K562 (cell line): ENCODE data around the gene ITSN2. TPM values are rescaled to one million over a fixed set of nuclear protein-coding genes. Genes with fewer than 3 reads are reported as not detected.

Experiments used
- ASH1L ChIP-seq: fragments of 450-650 bp; IDR thresholded peaks from 2 replicates; pipeline ENCODE4 v1.6.1; 2018; ENCODE audit warnings: borderline replicate concordance, mild to moderate bottlenecking, low read depth; ENCODE audit not compliant: partially characterized antibody
- DPF2 ChIP-seq: fragments of 450-650 bp; IDR thresholded peaks from 2 replicates; pipeline ENCODE4 v1.6.1; 2016
- HMG20A ChIP-seq: fragments of 450-650 bp; formaldehyde crosslinking; conservative IDR thresholded peaks from 2 replicates; pipeline ENCODE4 v1.4.0; 2020; ENCODE audit warnings: mild to moderate bottlenecking, mixed read lengths
- IFI16 ChIP-seq: fragments of 250-450 bp; sonication (Bioruptor Pico); IDR thresholded peaks from 2 replicates; pipeline ENCODE4 v2.1.2; 2022; ENCODE audit warnings: mild to moderate bottlenecking, inconsistent platforms
- MEF2D ChIP-seq: conservative IDR thresholded peaks from 2 replicates; pipeline ENCODE4 v1.6.1; 2016; ENCODE audit warnings: low read depth, missing genetic modification characterization, missing compliant biosample characterization
- MYNN ChIP-seq, 2 experiments: sonication (generic); formaldehyde crosslinking in 1 of 2; IDR thresholded peaks; 2 replicates each; pipeline versions ENCODE4 v1.5.0 to v1.6.1; 2016 to 2020; ENCODE audit warnings: antibody characterized with exemption in 1 of 2, missing genetic modification reagents in 1 of 2
- NBN ChIP-seq: fragments of 450-650 bp; IDR thresholded peaks from 2 replicates; pipeline ENCODE4 v1.6.1; 2016; ENCODE audit warnings: low read depth, mild to moderate bottlenecking
- POLR2A ChIP-seq: fragments of 450-650 bp; conservative IDR thresholded peaks from 2 replicates; pipeline ENCODE4 v1.6.1; 2016
- POU5F1 ChIP-seq: fragments of 150-350 bp; IDR thresholded peaks from 2 replicates; pipeline ENCODE4 v1.6.1; 2014; ENCODE audit warnings: borderline replicate concordance, low read length, low read depth, mild to moderate bottlenecking; ENCODE audit not compliant: partially characterized antibody
- RNF2 ChIP-seq: sonication (generic); IDR thresholded peaks from 2 replicates; pipeline ENCODE4 v1.6.1; 2016
- SMARCA5 ChIP-seq: fragments of 450-650 bp; IDR thresholded peaks from 2 replicates; pipeline ENCODE4 v1.6.1; 2016
- TCF7 ChIP-seq: sonication (generic); IDR thresholded peaks from 2 replicates; pipeline ENCODE4 v1.6.1; 2016; ENCODE audit warnings: antibody characterized with exemption, borderline replicate concordance
- YBX1 ChIP-seq: fragments of 450-650 bp; IDR thresholded peaks from 2 replicates; pipeline ENCODE4 v1.7.1; 2016; ENCODE audit warnings: mild to moderate bottlenecking
- ZFP1 ChIP-seq: fragments of 450-650 bp; formaldehyde crosslinking; IDR thresholded peaks from 2 replicates; pipeline ENCODE4 v1.4.0; 2020; ENCODE audit warnings: mild to moderate bottlenecking, mixed read lengths
- ZNF766 ChIP-seq: fragments of 200-800 bp; sonication (Bioruptor generic); conservative IDR thresholded peaks from 2 replicates; pipeline ENCODE4 v1.6.1; 2016; ENCODE audit warnings: missing genetic modification characterization, missing compliant biosample characterization
- polyA plus RNA-seq, 8 experiments: library from polyadenylated mRNA; depleted of rRNA in 4 of 8; stranded (reverse) in 5 of 8; unstranded in 3 of 8; fragments of >200 nt; fragmentation: Nextera tagmentation in 2 of 8; fragmentation: Illumina TruSeq in 1 of 8; extraction: Ambion mirVana in 2 of 8; extraction: Trizol in 1 of 8; gene quantifications; 2 replicates each; pipeline versions ENCODE4 v1.2.1 to v1.2.3, GENCODE V29; 2011 to 2014; ENCODE audit warnings: inconsistent platforms in 1 of 8, missing spikeins in 1 of 8
- total RNA-seq, 7 experiments: library from RNA; depleted of rRNA in 6 of 7; stranded (reverse); fragments of >200 nt in 6 of 7; fragmentation: Illumina TruSeq in 2 of 7; extraction: Trizol in 2 of 7; gene quantifications; 2 replicates each; pipeline versions ENCODE4 v1.2.1 to v1.2.3, GENCODE V29; 2011 to 2021; ENCODE audit warnings: low replicate concordance in 1 of 7
- TF ChIP-seq, protein P1 (sequence below), 2 experiments: fragments of 150-350 bp in 1 of 2; IDR thresholded peaks; 2 replicates each; pipeline ENCODE4 v1.6.1; 2012 to 2016; ENCODE audit warnings: low read depth in 2 of 2, low read length in 2 of 2, mild to moderate bottlenecking in 1 of 2, moderate library complexity in 1 of 2
- TF ChIP-seq, protein P2 (sequence below), 2 experiments: IDR thresholded peaks; 2 replicates each; pipeline ENCODE4 v1.6.1; 2011; ENCODE audit warnings: borderline replicate concordance in 1 of 2, control low read depth in 1 of 2, low read depth in 1 of 2, low read length in 1 of 2, mild to moderate bottlenecking in 1 of 2, mixed read lengths in 1 of 2, moderate library complexity in 1 of 2; ENCODE audit not compliant: insufficient read depth in 1 of 2, insufficient read length in 1 of 2, poor library complexity in 1 of 2, severe bottlenecking in 1 of 2; ENCODE audit errors: extremely low read depth in 1 of 2
- TF ChIP-seq, protein P3 (sequence below): fragments of 450-650 bp; formaldehyde crosslinking; IDR thresholded peaks from 2 replicates; pipeline ENCODE4 v1.4.0; 2020; ENCODE audit warnings: mild to moderate bottlenecking
- TF ChIP-seq, protein P4 (sequence below): sonication (generic); formaldehyde crosslinking; IDR thresholded peaks from 2 replicates; pipeline ENCODE4 v1.8.0; 2022; ENCODE audit warnings: missing genetic modification reagents, mild to moderate bottlenecking, borderline replicate concordance

Gene ITSN2
- total and polyA plus RNA-seq, 9 of the 15 experiments (the other 6 are each of a cell fraction or from before 2014, with no cell fraction given): 6.6 to 19.9 (median 15.2) TPM

DNA sequence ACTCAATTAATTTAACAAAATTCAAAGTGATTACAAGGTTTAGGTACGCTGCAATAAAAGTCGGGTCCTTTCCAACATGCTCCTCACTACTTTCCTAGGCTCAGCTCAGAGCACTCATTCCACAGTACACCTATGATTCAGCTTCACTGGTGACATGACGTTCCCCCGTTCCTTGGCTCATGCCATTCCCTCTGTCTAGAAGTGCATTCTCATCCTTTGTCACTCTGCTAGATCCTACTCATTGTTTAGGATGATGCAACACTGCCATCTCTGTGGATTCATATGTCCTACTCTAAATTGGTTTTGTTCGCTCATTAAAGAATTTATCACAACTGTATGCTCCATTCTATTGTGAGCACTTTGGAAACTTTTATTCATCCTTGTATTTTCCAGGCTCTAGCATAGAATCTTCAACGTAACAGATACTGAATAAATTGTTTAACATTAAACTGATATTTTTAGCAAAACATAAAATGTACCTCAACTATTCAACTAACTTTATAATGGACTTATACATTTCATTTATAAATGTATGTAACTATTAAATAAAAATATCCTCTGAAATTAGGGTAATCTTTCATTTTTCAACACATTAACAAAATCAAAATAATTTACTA is 106.9 kb downstream of the ITSN2 start (continued):
- TF ChIP-seq ZFP1 (no peak), TCF7 (no peak), IFI16 (CRISPR knock-in tag) (no peak), MYNN (IDR thresholded peaks at IDR 0.05) (peak; percentile 67; the same call in 1 of the 2 replicates), MYNN (CRISPR knock-in tag; IDR thresholded peaks at IDR 0.05) (no peak), HMG20A (CRISPR knock-in tag) (no peak), ASH1L (no peak), ZNF766 (CRISPR knock-in tag) (no peak), NBN (peak; percentile 68; the same call in 1 of the 2 replicates), RNF2 (no peak), MEF2D (tag) (peak; percentile 53; the same call in 1 of the 2 replicates), YBX1 (no peak), POLR2A (no peak), SMARCA5 (no peak), POU5F1 (no peak), DPF2 (peak; percentile 91)
- TF ChIP-seq, protein P1, sequence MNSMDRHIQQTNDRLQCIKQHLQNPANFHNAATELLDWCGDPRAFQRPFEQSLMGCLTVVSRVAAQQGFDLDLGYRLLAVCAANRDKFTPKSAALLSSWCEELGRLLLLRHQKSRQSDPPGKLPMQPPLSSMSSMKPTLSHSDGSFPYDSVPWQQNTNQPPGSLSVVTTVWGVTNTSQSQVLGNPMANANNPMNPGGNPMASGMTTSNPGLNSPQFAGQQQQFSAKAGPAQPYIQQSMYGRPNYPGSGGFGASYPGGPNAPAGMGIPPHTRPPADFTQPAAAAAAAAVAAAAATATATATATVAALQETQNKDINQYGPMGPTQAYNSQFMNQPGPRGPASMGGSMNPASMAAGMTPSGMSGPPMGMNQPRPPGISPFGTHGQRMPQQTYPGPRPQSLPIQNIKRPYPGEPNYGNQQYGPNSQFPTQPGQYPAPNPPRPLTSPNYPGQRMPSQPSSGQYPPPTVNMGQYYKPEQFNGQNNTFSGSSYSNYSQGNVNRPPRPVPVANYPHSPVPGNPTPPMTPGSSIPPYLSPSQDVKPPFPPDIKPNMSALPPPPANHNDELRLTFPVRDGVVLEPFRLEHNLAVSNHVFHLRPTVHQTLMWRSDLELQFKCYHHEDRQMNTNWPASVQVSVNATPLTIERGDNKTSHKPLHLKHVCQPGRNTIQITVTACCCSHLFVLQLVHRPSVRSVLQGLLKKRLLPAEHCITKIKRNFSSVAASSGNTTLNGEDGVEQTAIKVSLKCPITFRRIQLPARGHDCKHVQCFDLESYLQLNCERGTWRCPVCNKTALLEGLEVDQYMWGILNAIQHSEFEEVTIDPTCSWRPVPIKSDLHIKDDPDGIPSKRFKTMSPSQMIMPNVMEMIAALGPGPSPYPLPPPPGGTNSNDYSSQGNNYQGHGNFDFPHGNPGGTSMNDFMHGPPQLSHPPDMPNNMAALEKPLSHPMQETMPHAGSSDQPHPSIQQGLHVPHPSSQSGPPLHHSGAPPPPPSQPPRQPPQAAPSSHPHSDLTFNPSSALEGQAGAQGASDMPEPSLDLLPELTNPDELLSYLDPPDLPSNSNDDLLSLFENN (IDR thresholded peaks at IDR 0.05; ENCODE audit: low read depth in 2 of 2, low read length in 2 of 2): no peak
- TF ChIP-seq, protein P2, sequence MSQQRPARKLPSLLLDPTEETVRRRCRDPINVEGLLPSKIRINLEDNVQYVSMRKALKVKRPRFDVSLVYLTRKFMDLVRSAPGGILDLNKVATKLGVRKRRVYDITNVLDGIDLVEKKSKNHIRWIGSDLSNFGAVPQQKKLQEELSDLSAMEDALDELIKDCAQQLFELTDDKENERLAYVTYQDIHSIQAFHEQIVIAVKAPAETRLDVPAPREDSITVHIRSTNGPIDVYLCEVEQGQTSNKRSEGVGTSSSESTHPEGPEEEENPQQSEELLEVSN (IDR thresholded peaks at IDR 0.05; ENCODE audit: borderline replicate concordance in 1 of 2, extremely low read depth in 1 of 2, insufficient read depth in 1 of 2, insufficient read length in 1 of 2, low read depth in 1 of 2, low read length in 1 of 2, poor library complexity in 1 of 2, severe bottlenecking in 1 of 2): no peak
- TF ChIP-seq, protein P3, sequence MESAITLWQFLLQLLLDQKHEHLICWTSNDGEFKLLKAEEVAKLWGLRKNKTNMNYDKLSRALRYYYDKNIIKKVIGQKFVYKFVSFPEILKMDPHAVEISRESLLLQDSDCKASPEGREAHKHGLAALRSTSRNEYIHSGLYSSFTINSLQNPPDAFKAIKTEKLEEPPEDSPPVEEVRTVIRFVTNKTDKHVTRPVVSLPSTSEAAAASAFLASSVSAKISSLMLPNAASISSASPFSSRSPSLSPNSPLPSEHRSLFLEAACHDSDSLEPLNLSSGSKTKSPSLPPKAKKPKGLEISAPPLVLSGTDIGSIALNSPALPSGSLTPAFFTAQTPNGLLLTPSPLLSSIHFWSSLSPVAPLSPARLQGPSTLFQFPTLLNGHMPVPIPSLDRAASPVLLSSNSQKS (CRISPR knock-in tag): no peak
- TF ChIP-seq, protein P4, sequence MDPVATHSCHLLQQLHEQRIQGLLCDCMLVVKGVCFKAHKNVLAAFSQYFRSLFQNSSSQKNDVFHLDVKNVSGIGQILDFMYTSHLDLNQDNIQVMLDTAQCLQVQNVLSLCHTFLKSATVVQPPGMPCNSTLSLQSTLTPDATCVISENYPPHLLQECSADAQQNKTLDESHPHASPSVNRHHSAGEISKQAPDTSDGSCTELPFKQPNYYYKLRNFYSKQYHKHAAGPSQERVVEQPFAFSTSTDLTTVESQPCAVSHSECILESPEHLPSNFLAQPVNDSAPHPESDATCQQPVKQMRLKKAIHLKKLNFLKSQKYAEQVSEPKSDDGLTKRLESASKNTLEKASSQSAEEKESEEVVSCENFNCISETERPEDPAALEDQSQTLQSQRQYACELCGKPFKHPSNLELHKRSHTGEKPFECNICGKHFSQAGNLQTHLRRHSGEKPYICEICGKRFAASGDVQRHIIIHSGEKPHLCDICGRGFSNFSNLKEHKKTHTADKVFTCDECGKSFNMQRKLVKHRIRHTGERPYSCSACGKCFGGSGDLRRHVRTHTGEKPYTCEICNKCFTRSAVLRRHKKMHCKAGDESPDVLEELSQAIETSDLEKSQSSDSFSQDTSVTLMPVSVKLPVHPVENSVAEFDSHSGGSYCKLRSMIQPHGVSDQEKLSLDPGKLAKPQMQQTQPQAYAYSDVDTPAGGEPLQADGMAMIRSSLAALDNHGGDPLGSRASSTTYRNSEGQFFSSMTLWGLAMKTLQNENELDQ: no peak
